ENCODE measurements around the gene FTCD.

The FTCD gene

GRCh38 chr21:46124083-46124925 lies 31.1 kb downstream of the FTCD start:
- no peak for DNase-seq (ENCODE audit: low read depth)
- no peak for TF ChIP-seq CTCF (IDR thresholded peaks at IDR 0.05; ENCODE audit: control insufficient read depth, insufficient read depth, low read depth, low read length, missing control alignments)
- no peak overlapping the region for H3K4me3 ChIP-seq (ENCODE audit: control insufficient read depth, low read depth, low read length)

- H3K4me3 ChIP-seq (ENCODE audit: control insufficient read depth, low read depth, low read length): no peak overlapping the region
- TF ChIP-seq CTCF (IDR thresholded peaks at IDR 0.05; ENCODE audit: control insufficient read depth, insufficient read depth, low read depth, low read length, missing control alignments): no peak
- DNase-seq (ENCODE audit: low read depth): no peak
Observed at GRCh38 chr21:46122758-46123683, 32.4 kb downstream of the FTCD start.

GRCh38 chr21:46122237-46122671 lies 33.1 kb downstream of the FTCD start:
- no peak overlapping the region for H3K4me3 ChIP-seq (ENCODE audit: control insufficient read depth, low read depth, low read length)
- peak; percentile 81 for DNase-seq (ENCODE audit: low read depth)
- no peak for TF ChIP-seq CTCF (IDR thresholded peaks at IDR 0.05; ENCODE audit: control insufficient read depth, insufficient read depth, low read depth, low read length, missing control alignments)

GRCh38 chr21:46121286-46122221 lies 33.8 kb downstream of the FTCD start:
- TF ChIP-seq CTCF (IDR thresholded peaks at IDR 0.05; ENCODE audit: control insufficient read depth, insufficient read depth, low read depth, low read length, missing control alignments): no peak
- H3K4me3 ChIP-seq (ENCODE audit: control insufficient read depth, low read depth, low read length): no peak overlapping the region
- no peak for DNase-seq (ENCODE audit: low read depth)

GRCh38 chr21:46120301-46121285 lies 34.8 kb downstream of the FTCD start:
- TF ChIP-seq CTCF (IDR thresholded peaks at IDR 0.05; ENCODE audit: control insufficient read depth, insufficient read depth, low read depth, low read length, missing control alignments): no peak
- H3K4me3 ChIP-seq (ENCODE audit: control insufficient read depth, low read depth, low read length): no peak overlapping the region
- no peak for DNase-seq (ENCODE audit: low read depth)
